GM21447 (cell line): Measurements from ENCODE around the gene ACCSL.
A peak's percentile ranks its signal among the peaks of the same experiment; 100 is the strongest.

Experiments used
- ATAC-seq: cut with Tn5 transposase; IDR thresholded peaks from one replicate; pipeline ENCODE4 v1.9.1; 2021; ENCODE audit not compliant: unreplicated experiment

Gene ACCSL

GRCh38 chr11:44094260-44094868 is 46.6 kb downstream of the ACCSL start:
- ATAC-seq, result no peak

GRCh38 chr11:44095506-44096359 is 48.0 kb downstream of the ACCSL start, which contains the start of gene EXT2:
TSS of gene EXT2 (plus strand) at chr11:44095678. CDS start at chr11:44107713, 12,035 bp downstream.
- ATAC-seq, result peak; percentile 88

DNA sequence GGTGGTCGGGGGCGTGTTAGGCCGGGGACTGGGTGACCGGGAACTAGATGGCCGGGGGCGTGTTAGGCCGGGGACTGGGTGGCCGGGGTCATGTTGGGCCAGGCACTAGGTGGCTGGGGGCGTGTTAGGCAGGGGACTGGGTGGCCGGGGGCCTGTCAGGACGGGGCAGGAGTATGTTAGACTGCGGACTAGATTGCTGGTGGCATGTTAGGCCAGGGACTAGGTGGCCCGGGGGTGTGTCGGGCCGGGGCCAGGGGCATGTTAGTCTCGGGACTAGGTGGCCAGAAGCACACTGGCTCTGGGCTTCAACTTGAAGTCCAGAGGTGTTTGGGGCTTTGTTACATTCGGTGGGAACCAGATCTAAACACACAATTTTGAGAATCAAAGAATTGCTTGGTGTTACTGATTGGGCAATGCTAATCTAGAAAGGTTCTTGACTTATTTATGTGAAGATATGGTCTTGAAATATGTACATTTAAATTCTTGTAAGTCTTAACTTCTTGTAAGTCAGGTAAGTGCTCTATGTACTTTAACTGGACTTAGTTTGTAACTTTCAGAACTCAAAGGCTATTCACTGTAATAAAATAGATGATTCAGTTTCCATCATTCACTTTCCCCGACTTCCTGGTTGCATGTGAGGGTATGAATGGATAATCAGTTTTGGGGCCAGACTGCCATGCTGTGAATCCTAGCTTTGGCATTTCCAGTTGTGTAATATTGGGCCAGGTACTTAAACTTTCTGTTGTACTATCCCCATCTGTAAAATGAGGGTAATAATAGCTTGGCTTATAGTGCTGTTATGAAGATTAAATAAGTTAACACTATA is 48.8 kb downstream of the ACCSL start:
- peak; percentile 6 for ATAC-seq

DNA sequence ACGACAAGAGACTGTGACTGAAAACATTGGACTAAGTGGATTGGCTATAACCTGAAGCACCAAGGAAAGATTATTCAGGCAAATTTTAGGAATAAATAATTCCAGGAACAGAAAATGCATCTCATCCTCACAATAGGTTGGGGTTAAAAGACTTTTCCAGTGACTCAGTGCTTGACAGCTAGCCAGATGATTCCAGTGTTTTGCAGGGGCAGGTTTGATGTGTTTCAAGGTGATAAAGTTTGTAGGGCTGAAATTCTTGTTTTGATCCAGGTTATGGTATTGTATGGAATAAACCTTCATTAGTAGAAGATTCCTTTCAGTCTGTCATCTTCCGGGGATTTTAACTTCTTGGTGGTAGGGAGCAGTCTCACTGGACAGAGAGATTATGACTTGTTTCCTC is 50.0 kb downstream of the ACCSL start:
- no peak for ATAC-seq

DNA sequence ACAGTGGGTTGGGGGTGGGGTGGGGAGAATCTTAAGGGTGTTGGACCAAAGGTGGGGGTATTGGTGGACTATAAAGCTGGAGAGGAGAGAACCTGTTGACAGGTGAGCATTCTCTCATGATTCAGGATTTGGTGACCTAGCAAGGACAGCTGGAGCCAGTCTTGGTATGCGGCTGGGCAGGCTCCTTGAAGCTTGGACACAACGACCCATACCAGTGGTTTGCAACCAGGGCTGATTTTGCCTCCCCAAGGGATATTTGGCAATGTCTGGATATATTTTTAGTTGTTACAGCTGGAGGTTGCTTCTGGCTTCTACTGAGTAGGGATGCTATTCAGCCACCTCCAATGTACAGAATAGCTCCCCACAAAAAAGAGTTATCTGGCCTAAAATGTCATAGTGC is 53.3 kb downstream of the ACCSL start:
- no peak for ATAC-seq

DNA sequence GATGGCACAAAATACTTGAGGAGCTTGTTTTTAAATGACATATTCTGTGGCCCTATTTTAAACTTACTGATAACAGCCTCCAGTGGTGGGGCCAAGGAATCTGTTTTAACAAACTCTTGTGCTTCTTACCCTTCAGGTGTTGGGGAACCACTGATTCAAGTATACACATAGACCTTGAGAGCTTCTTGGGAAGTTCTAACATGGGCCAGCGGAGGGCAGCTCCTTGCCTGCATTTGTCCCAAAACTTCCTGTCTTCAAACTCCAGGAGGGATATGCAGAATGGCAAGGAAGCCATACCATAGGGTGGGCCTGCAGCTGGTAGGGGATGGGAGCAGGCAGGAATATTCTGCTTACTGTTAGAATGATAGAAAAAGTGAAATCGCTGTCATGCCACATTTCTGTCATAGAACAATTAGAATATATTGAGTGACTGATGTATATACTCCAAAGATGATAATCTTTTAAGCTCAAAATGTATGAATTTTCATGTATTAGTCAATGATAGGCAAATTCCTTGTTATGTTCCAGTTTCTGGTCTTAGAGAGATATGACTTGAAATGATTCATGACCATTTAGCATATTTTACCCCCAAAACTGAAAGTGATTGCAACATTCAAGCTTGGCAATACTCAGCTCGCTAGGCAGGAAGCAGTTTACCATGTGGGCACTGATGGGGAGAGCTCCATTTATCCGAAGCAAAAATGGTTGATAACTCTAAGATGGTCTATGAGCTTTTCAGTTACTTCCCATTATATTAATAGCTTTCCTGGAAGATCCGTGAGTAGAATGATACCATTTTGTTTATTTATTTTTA is 56.9 kb downstream of the ACCSL start:
- no peak for ATAC-seq

DNA sequence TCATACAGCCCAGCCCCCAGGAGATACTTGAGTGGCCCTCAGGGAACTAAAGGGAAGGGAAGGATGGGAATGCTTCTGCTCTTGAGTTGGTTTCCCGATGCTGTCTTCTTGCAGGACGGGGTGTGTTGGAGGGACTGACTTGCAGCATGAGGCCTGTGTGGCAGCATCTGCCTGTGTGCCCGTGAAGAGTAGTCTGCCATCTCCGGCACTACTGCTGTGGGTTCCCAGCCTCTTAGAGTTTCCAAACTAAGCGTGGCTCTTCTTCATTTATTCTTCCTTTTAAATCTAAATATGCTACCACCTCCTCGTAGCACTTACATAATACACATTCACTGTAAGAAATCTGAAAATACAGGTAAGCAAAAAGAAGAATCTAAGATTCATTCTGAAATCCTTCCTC is 60.5 kb downstream of the ACCSL start:
- no peak for ATAC-seq
